ENCODE results near the gene C1QB. TPM values are rescaled to one million over a fixed set of nuclear protein-coding genes. Genes with fewer than 3 reads are reported as not detected.
A peak's percentile ranks its signal among the peaks of the same experiment; 100 is the strongest.

C1QB gene
- total RNA-seq: not detected

- Mint-ChIP-seq H3K9me3 (no peaks in the 10 kb centered on the region), H3K4me1 (no peaks in the 10 kb centered on the region), H3K4me3 (no peak within 1 kb of the TSS), H3K27ac (no peak within 1 kb of the TSS), H3K27me3 (peaks cover 13% of the 10 kb centered on the region), H3K36me3 (no peaks in the 10 kb centered on the region)
- no peak for DNase-seq
Observed at GRCh38 chr1:22652881-22653316, at the start of gene C1QB. TSS of gene C1QB (plus strand) at chr1:22653236. CDS start at chr1:22659463, 6,227 bp downstream.

GRCh38 chr1:22606161-22606560 is 46.9 kb upstream of the C1QB start:
- peaks cover 71% of the 10 kb centered on the region for H3K27me3 Mint-ChIP-seq
- no peaks in the 10 kb centered on the region for H3K4me1 Mint-ChIP-seq
- no peaks in the 10 kb centered on the region for H3K36me3 Mint-ChIP-seq
- no peak overlapping the region for H3K4me3 Mint-ChIP-seq
- DNase-seq: no peak
- no peak overlapping the region for H3K27ac Mint-ChIP-seq
- no peaks in the 10 kb centered on the region for H3K9me3 Mint-ChIP-seq

GRCh38 chr1:22607154-22607553 is 45.9 kb upstream of the C1QB start:
- Mint-ChIP-seq H3K27me3 (peaks cover 75% of the 10 kb centered on the region), H3K36me3 (no peaks in the 10 kb centered on the region), H3K27ac (no peak overlapping the region), H3K4me3 (no peak overlapping the region), H3K4me1 (no peaks in the 10 kb centered on the region), H3K9me3 (no peaks in the 10 kb centered on the region)
- DNase-seq: no peak

- Mint-ChIP-seq H3K4me3 (no peak overlapping the region), H3K27ac (no peak overlapping the region), H3K27me3 (peaks cover 69% of the 10 kb centered on the region), H3K9me3 (no peaks in the 10 kb centered on the region), H3K4me1 (no peaks in the 10 kb centered on the region), H3K36me3 (no peaks in the 10 kb centered on the region)
- DNase-seq: no peak
Observed at GRCh38 chr1:22608361-22608760, 44.7 kb upstream of the C1QB start.

- DNase-seq: no peak
- H3K9me3 Mint-ChIP-seq: no peaks in the 10 kb centered on the region
- no peaks in the 10 kb centered on the region for H3K4me1 Mint-ChIP-seq
- H3K27me3 Mint-ChIP-seq: peaks cover 62% of the 10 kb centered on the region
- no peaks in the 10 kb centered on the region for H3K36me3 Mint-ChIP-seq
- H3K27ac Mint-ChIP-seq: no peak overlapping the region
- H3K4me3 Mint-ChIP-seq: no peak overlapping the region
Observed at GRCh38 chr1:22609291-22609690, 43.7 kb upstream of the C1QB start.

- H3K9me3 Mint-ChIP-seq: no peaks in the 10 kb centered on the region
- H3K27me3 Mint-ChIP-seq: peaks cover 53% of the 10 kb centered on the region
- no peak overlapping the region for H3K4me3 Mint-ChIP-seq
- DNase-seq: peak; percentile 14
- no peak overlapping the region for H3K27ac Mint-ChIP-seq
- no peaks in the 10 kb centered on the region for H3K4me1 Mint-ChIP-seq
- no peaks in the 10 kb centered on the region for H3K36me3 Mint-ChIP-seq
Observed at GRCh38 chr1:22611530-22611947, 41.5 kb upstream of the C1QB start.

GRCh38 chr1:22612671-22613571 is 40.1 kb upstream of the C1QB start:
- Mint-ChIP-seq H3K4me3 (no peak overlapping the region), H3K27ac (no peak overlapping the region), H3K27me3 (peaks cover 56% of the 10 kb centered on the region), H3K9me3 (no peaks in the 10 kb centered on the region), H3K4me1 (no peaks in the 10 kb centered on the region), H3K36me3 (no peaks in the 10 kb centered on the region)
- DNase-seq: no peak

GRCh38 chr1:22613572-22613918 is 39.5 kb upstream of the C1QB start:
- DNase-seq: no peak
- Mint-ChIP-seq H3K27me3 (peaks cover 51% of the 10 kb centered on the region), H3K9me3 (no peaks in the 10 kb centered on the region), H3K4me1 (no peaks in the 10 kb centered on the region), H3K4me3 (no peak overlapping the region), H3K27ac (no peak overlapping the region), H3K36me3 (no peaks in the 10 kb centered on the region)

- Mint-ChIP-seq H3K27ac (no peak overlapping the region), H3K4me1 (no peaks in the 10 kb centered on the region), H3K27me3 (peaks cover 48% of the 10 kb centered on the region), H3K36me3 (no peaks in the 10 kb centered on the region), H3K4me3 (no peak overlapping the region), H3K9me3 (no peaks in the 10 kb centered on the region)
- no peak for DNase-seq
Observed at GRCh38 chr1:22613951-22614350, 39.1 kb upstream of the C1QB start.

- Mint-ChIP-seq H3K4me1 (no peaks in the 10 kb centered on the region), H3K9me3 (no peaks in the 10 kb centered on the region)
Observed at GRCh38 chr1:22615886-22616285, 37.1 kb upstream of the C1QB start.

GRCh38 chr1:22616571-22616970 is 36.5 kb upstream of the C1QB start:
- H3K27me3 Mint-ChIP-seq: peaks cover 39% of the 10 kb centered on the region
- no peak for DNase-seq
- H3K36me3 Mint-ChIP-seq: no peaks in the 10 kb centered on the region
- H3K9me3 Mint-ChIP-seq: no peaks in the 10 kb centered on the region
- no peak overlapping the region for H3K27ac Mint-ChIP-seq
- H3K4me3 Mint-ChIP-seq: no peak overlapping the region
- no peaks in the 10 kb centered on the region for H3K4me1 Mint-ChIP-seq

More at GRCh38 chr1:22615886-22616285, 37.1 kb upstream of the C1QB start:
- DNase-seq: no peak
- H3K27ac Mint-ChIP-seq: no peak overlapping the region
- no peak overlapping the region for H3K4me3 Mint-ChIP-seq
- peaks cover 45% of the 10 kb centered on the region for H3K27me3 Mint-ChIP-seq
- H3K36me3 Mint-ChIP-seq: no peaks in the 10 kb centered on the region

GRCh38 chr1:22618056-22618455 is 35.0 kb upstream of the C1QB start:
- no peaks in the 10 kb centered on the region for H3K9me3 Mint-ChIP-seq
- no peak overlapping the region for H3K4me3 Mint-ChIP-seq
- H3K27ac Mint-ChIP-seq: no peak overlapping the region
- H3K36me3 Mint-ChIP-seq: no peaks in the 10 kb centered on the region
- H3K4me1 Mint-ChIP-seq: no peaks in the 10 kb centered on the region
- peaks cover 46% of the 10 kb centered on the region for H3K27me3 Mint-ChIP-seq
- DNase-seq: no peak

GRCh38 chr1:22619252-22619651 is 33.8 kb upstream of the C1QB start:
- H3K27me3 Mint-ChIP-seq: peaks cover 49% of the 10 kb centered on the region
- H3K4me1 Mint-ChIP-seq: no peaks in the 10 kb centered on the region
- no peaks in the 10 kb centered on the region for H3K36me3 Mint-ChIP-seq
- no peaks in the 10 kb centered on the region for H3K9me3 Mint-ChIP-seq
- DNase-seq: no peak
- H3K27ac Mint-ChIP-seq: no peak overlapping the region
- no peak overlapping the region for H3K4me3 Mint-ChIP-seq

- peaks cover 49% of the 10 kb centered on the region for H3K27me3 Mint-ChIP-seq
- no peaks in the 10 kb centered on the region for H3K9me3 Mint-ChIP-seq
- no peaks in the 10 kb centered on the region for H3K36me3 Mint-ChIP-seq
- no peaks in the 10 kb centered on the region for H3K4me1 Mint-ChIP-seq
- DNase-seq: no peak
- no peak overlapping the region for H3K4me3 Mint-ChIP-seq
- no peak overlapping the region for H3K27ac Mint-ChIP-seq
Observed at GRCh38 chr1:22619798-22620197, 33.2 kb upstream of the C1QB start.

- H3K36me3 Mint-ChIP-seq: no peaks in the 10 kb centered on the region
- H3K9me3 Mint-ChIP-seq: no peaks in the 10 kb centered on the region
- H3K27ac Mint-ChIP-seq: no peak overlapping the region
- DNase-seq: no peak
- no peaks in the 10 kb centered on the region for H3K4me1 Mint-ChIP-seq
- H3K27me3 Mint-ChIP-seq: peaks cover 52% of the 10 kb centered on the region
- H3K4me3 Mint-ChIP-seq: no peak overlapping the region
Observed at GRCh38 chr1:22621761-22622160, 31.3 kb upstream of the C1QB start.

GRCh38 chr1:22625262-22625925 is 27.6 kb upstream of the C1QB start:
- H3K4me1 Mint-ChIP-seq: no peaks in the 10 kb centered on the region
- no peak overlapping the region for H3K4me3 Mint-ChIP-seq
- peaks cover 52% of the 10 kb centered on the region for H3K27me3 Mint-ChIP-seq
- no peak for DNase-seq
- H3K9me3 Mint-ChIP-seq: no peaks in the 10 kb centered on the region
- no peak overlapping the region for H3K27ac Mint-ChIP-seq
- H3K36me3 Mint-ChIP-seq: no peaks in the 10 kb centered on the region

Data from activated naive CD8-positive, alpha-beta T cell treated with anti-CD3 and anti-CD28 coated beads for 36 hours (primary cell).